HepG2 (cell line): Measurements from ENCODE around the gene NMRAL1. TPM values are rescaled to one million over a fixed set of nuclear protein-coding genes. Genes with fewer than 3 reads are reported as not detected.

Experiments
- AGO2 ChIP-seq: fragments of 200-400 bp; formaldehyde crosslinking; optimal IDR thresholded peaks from 2 replicates; pipeline ENCODE3; 2017; ENCODE audit warnings: mild to moderate bottlenecking, low read depth, low read length, moderate library complexity
- CCDC6 ChIP-seq: sonication (generic); formaldehyde crosslinking; IDR thresholded peaks from 2 replicates; pipeline ENCODE4 v1.8.1; 2022; ENCODE audit warnings: mild to moderate bottlenecking, missing genetic modification reagents, moderate library complexity
- FOXK1 ChIP-seq: sonication (generic); formaldehyde crosslinking; IDR thresholded peaks from 2 replicates; pipeline ENCODE4 v1.4.0; 2020; ENCODE audit warnings: low read depth, missing genetic modification reagents, borderline replicate concordance
- GATA4 ChIP-seq: sonication (generic); IDR thresholded peaks from 2 replicates; pipeline ENCODE4 v1.6.1; 2016; ENCODE audit warnings: antibody characterized with exemption, low read depth, borderline replicate concordance
- IRX3 ChIP-seq: sonication (generic); formaldehyde crosslinking; IDR thresholded peaks from 2 replicates; pipeline ENCODE4 v1.8.1; 2023; ENCODE audit warnings: mild to moderate bottlenecking, low read depth, missing genetic modification reagents, borderline replicate concordance
- KDM1A ChIP-seq: IDR thresholded peaks from 2 replicates; pipeline ENCODE4 v1.6.1; 2016; ENCODE audit warnings: missing compliant biosample characterization
- KLF13 ChIP-seq: sonication (generic); formaldehyde crosslinking; IDR thresholded peaks from 2 replicates; pipeline ENCODE4 v1.4.0; 2020; ENCODE audit warnings: mild to moderate bottlenecking, missing genetic modification reagents
- MAF1 ChIP-seq: sonication (generic); formaldehyde crosslinking; IDR thresholded peaks from 2 replicates; pipeline ENCODE4 v1.5.0; 2020; ENCODE audit warnings: missing genetic modification reagents, borderline replicate concordance
- NONO ChIP-seq, 2 experiments: fragments of 450-650 bp in 1 of 2; sonication (generic) in 1 of 2; formaldehyde crosslinking in 1 of 2; IDR thresholded peaks in 1 of 2; conservative IDR thresholded peaks in 1 of 2; 2 replicates each; pipeline versions ENCODE4 v1.6.1 to v1.8.0; 2017 to 2022; ENCODE audit warnings: mild to moderate bottlenecking in 1 of 2, missing genetic modification reagents in 1 of 2, moderate library complexity in 1 of 2
- RBM39 ChIP-seq: fragments of 200-400 bp; formaldehyde crosslinking; IDR thresholded peaks from one replicate; pipeline ENCODE4 v1.6.1; 2018; ENCODE audit warnings: antibody characterized with exemption, mild to moderate bottlenecking, low read depth, low read length; ENCODE audit not compliant: poor library complexity, severe bottlenecking
- ZBTB21 ChIP-seq: sonication (generic); formaldehyde crosslinking; IDR thresholded peaks from 2 replicates; pipeline ENCODE4 v1.4.0; 2020; ENCODE audit warnings: missing genetic modification reagents
- ZNF569 ChIP-seq: sonication (generic); formaldehyde crosslinking; IDR thresholded peaks from 2 replicates; pipeline ENCODE4 v1.5.0; 2020; ENCODE audit warnings: mild to moderate bottlenecking, missing genetic modification reagents, moderate library complexity, borderline replicate concordance
- polyA plus RNA-seq, 8 experiments: library from polyadenylated mRNA; depleted of rRNA in 3 of 8; stranded (reverse) in 7 of 8; unstranded in 1 of 8; fragments of >200 nt; fragmentation: Illumina TruSeq in 4 of 8; extraction: Trizol in 4 of 8; gene quantifications; 2 replicates each; pipeline versions ENCODE4 v1.2.1 to v1.2.3, GENCODE V29; 2011 to 2016; ENCODE audit warnings: low read depth in 4 of 8, missing spikeins in 1 of 8, mixed read lengths in 1 of 8; ENCODE audit not compliant: insufficient read depth in 1 of 8
- total RNA-seq, 5 experiments: library from RNA; depleted of rRNA; stranded (reverse); fragments of >200 nt; fragmentation: Illumina TruSeq; extraction: Trizol; gene quantifications; 2 replicates each; pipeline ENCODE4 v1.2.3, GENCODE V29; 2016; ENCODE audit warnings: low read depth in 1 of 5
- TF ChIP-seq, protein P1 (sequence below): sonication (generic); formaldehyde crosslinking; IDR thresholded peaks from 2 replicates; pipeline ENCODE4 v1.4.0; 2020; ENCODE audit warnings: missing genetic modification reagents, borderline replicate concordance
- TF ChIP-seq, protein P2 (sequence below): sonication (generic); formaldehyde crosslinking; IDR thresholded peaks from 2 replicates; pipeline ENCODE4 v1.4.0; 2020; ENCODE audit warnings: missing genetic modification reagents, borderline replicate concordance
- TF ChIP-seq, protein P3 (sequence below): sonication (generic); formaldehyde crosslinking; IDR thresholded peaks from 2 replicates; pipeline ENCODE4 v1.4.0; 2020; ENCODE audit warnings: mild to moderate bottlenecking, missing genetic modification reagents
- TF ChIP-seq, protein P4 (sequence below): sonication (generic); formaldehyde crosslinking; IDR thresholded peaks from 2 replicates; pipeline ENCODE4 v1.8.1; 2022; ENCODE audit warnings: mild to moderate bottlenecking, missing genetic modification reagents
- TF ChIP-seq, protein P5 (sequence below): sonication (generic); formaldehyde crosslinking; IDR thresholded peaks from 2 replicates; pipeline ENCODE4 v1.5.0; 2020; ENCODE audit warnings: missing genetic modification reagents

Gene NMRAL1
- total and polyA plus RNA-seq, 2 of the 13 experiments (the other 11 are each of a cell fraction or from before 2014, with no cell fraction given): 30.8 to 33.1 TPM

DNA sequence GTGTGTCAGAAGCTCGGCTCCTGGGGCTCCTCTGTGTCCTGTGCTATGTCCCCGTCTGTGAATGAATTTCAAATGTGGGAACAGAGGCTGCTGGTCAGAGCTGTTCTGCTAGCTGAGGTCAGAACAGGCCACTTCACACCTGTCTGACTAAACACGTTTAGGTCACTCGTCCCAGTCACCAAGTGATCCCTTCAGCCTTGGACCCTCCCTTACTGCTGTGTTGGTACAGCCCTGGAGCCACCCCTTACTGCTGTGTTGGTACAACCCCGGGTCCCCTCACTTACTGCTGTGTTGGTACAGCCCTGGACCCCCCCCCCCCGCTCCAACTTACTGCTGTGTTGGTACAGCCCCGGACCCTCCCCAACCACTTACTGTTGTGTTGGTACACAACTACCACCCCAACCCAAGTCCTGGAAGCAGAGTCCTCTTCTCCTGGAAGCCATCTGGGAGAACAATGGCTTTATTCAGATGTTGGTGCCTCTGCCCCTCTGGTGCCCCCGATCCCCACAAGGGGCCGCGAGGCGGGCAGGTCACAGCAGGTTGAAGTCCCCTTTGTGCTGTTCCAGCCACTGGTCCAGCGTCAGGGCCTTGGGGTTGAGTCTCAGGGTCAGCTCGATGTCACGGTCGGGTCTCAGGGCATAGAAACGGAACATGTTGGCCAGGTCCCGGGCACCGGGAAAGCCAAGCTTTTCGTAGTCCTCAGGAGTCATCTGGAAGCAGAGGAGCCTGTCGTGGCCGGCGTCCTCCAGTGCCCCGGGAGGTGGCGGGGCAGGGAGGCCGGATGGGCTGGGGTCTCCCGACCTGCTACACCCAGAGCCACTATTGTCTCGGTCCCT is 13.0 kb downstream of the NMRAL1 start (continued):
- TF ChIP-seq, protein P1, sequence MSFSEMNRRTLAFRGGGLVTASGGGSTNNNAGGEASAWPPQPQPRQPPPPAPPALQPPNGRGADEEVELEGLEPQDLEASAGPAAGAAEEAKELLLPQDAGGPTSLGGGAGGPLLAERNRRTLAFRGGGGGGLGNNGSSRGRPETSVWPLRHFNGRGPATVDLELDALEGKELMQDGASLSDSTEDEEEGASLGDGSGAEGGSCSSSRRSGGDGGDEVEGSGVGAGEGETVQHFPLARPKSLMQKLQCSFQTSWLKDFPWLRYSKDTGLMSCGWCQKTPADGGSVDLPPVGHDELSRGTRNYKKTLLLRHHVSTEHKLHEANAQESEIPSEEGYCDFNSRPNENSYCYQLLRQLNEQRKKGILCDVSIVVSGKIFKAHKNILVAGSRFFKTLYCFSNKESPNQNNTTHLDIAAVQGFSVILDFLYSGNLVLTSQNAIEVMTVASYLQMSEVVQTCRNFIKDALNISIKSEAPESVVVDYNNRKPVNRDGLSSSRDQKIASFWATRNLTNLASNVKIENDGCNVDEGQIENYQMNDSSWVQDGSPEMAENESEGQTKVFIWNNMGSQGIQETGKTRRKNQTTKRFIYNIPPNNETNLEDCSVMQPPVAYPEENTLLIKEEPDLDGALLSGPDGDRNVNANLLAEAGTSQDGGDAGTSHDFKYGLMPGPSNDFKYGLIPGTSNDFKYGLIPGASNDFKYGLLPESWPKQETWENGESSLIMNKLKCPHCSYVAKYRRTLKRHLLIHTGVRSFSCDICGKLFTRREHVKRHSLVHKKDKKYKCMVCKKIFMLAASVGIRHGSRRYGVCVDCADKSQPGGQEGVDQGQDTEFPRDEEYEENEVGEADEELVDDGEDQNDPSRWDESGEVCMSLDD (CRISPR knock-in tag): peak; percentile 93
- TF ChIP-seq NONO (IDR thresholded peaks at IDR 0.05) (no peak), NONO (CRISPR knock-in tag; conservative IDR thresholded peaks at IDR 0.05) (peak; percentile 88), ZBTB21 (CRISPR knock-in tag) (no peak), RBM39 (peak; percentile 59), KLF13 (CRISPR knock-in tag) (no peak), GATA4 (no peak; the same call in 1 of the 2 replicates), FOXK1 (CRISPR knock-in tag) (0 out of 2 replicates have a peak, but pooled peaks have one; percentile 39), KDM1A (CRISPR knock-in tag) (no peak), CCDC6 (peak; percentile 70), MAF1 (no peak), ZNF569 (CRISPR knock-in tag) (no peak), AGO2 (peak; percentile 71), IRX3 (CRISPR knock-in tag) (peak; percentile 61; the same call in 1 of the 2 replicates)
- TF ChIP-seq, protein P2, sequence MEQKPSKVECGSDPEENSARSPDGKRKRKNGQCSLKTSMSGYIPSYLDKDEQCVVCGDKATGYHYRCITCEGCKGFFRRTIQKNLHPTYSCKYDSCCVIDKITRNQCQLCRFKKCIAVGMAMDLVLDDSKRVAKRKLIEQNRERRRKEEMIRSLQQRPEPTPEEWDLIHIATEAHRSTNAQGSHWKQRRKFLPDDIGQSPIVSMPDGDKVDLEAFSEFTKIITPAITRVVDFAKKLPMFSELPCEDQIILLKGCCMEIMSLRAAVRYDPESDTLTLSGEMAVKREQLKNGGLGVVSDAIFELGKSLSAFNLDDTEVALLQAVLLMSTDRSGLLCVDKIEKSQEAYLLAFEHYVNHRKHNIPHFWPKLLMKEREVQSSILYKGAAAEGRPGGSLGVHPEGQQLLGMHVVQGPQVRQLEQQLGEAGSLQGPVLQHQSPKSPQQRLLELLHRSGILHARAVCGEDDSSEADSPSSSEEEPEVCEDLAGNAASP (CRISPR knock-in tag): peak; percentile 94
- TF ChIP-seq, protein P3, sequence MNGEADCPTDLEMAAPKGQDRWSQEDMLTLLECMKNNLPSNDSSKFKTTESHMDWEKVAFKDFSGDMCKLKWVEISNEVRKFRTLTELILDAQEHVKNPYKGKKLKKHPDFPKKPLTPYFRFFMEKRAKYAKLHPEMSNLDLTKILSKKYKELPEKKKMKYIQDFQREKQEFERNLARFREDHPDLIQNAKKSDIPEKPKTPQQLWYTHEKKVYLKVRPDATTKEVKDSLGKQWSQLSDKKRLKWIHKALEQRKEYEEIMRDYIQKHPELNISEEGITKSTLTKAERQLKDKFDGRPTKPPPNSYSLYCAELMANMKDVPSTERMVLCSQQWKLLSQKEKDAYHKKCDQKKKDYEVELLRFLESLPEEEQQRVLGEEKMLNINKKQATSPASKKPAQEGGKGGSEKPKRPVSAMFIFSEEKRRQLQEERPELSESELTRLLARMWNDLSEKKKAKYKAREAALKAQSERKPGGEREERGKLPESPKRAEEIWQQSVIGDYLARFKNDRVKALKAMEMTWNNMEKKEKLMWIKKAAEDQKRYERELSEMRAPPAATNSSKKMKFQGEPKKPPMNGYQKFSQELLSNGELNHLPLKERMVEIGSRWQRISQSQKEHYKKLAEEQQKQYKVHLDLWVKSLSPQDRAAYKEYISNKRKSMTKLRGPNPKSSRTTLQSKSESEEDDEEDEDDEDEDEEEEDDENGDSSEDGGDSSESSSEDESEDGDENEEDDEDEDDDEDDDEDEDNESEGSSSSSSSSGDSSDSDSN (CRISPR knock-in tag): peak; percentile 79
- TF ChIP-seq, protein P4, sequence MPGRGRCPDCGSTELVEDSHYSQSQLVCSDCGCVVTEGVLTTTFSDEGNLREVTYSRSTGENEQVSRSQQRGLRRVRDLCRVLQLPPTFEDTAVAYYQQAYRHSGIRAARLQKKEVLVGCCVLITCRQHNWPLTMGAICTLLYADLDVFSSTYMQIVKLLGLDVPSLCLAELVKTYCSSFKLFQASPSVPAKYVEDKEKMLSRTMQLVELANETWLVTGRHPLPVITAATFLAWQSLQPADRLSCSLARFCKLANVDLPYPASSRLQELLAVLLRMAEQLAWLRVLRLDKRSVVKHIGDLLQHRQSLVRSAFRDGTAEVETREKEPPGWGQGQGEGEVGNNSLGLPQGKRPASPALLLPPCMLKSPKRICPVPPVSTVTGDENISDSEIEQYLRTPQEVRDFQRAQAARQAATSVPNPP (CRISPR knock-in tag): 0 out of 2 replicates have a peak, but pooled peaks have one; percentile 18
- TF ChIP-seq, protein P5, sequence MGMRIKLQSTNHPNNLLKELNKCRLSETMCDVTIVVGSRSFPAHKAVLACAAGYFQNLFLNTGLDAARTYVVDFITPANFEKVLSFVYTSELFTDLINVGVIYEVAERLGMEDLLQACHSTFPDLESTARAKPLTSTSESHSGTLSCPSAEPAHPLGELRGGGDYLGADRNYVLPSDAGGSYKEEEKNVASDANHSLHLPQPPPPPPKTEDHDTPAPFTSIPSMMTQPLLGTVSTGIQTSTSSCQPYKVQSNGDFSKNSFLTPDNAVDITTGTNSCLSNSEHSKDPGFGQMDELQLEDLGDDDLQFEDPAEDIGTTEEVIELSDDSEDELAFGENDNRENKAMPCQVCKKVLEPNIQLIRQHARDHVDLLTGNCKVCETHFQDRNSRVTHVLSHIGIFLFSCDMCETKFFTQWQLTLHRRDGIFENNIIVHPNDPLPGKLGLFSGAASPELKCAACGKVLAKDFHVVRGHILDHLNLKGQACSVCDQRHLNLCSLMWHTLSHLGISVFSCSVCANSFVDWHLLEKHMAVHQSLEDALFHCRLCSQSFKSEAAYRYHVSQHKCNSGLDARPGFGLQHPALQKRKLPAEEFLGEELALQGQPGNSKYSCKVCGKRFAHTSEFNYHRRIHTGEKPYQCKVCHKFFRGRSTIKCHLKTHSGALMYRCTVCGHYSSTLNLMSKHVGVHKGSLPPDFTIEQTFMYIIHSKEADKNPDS (CRISPR knock-in tag): 0 out of 2 replicates have a peak, but pooled peaks have one; percentile 49
